Fibroblast of villous mesenchyme (primary cell): Measurements from ENCODE around the gene GGA2. TPM values are rescaled to one million over a fixed set of nuclear protein-coding genes. Genes with fewer than 3 reads are reported as not detected.
"Not testable (repeated sequence)": the region's sequence is repeated elsewhere in the genome, so short reads cannot be mapped to it uniquely, and the experiment has no call there.

Experiments
- DNase-seq: peaks from one replicate; pipeline ENCODE4 v3.0.0-alpha.2; 2010; ENCODE audit warnings: low read depth
- H3K4me3 ChIP-seq: 2 replicates; pipeline ENCODE4 v1.5.1; 2011; ENCODE audit warnings: low read depth, mild to moderate bottlenecking, low read length
- CTCF ChIP-seq: IDR thresholded peaks from 2 replicates; pipeline ENCODE4 v1.5.1; 2012; ENCODE audit warnings: low read depth, mild to moderate bottlenecking, low read length; ENCODE audit not compliant: insufficient read depth
- total RNA-seq: library from RNA; depleted of rRNA; stranded (reverse); fragments of >200 nt; gene quantifications from 2 replicates; pipeline ENCODE4 v1.2.3, GENCODE V29; 2012

GGA2 gene
- total RNA-seq, 1 donor: 24.2 TPM

- peak overlapping the region; percentile 69 for H3K4me3 ChIP-seq
- TF ChIP-seq CTCF: no peak
- no peak for DNase-seq
These were observed 56.8 kb downstream of the GGA2 start for GRCh38 chr16:23453338-23454052.

GRCh38 chr16:23452572-23453337, 57.5 kb downstream of the GGA2 start, which contains the start of gene COG7:
COG7 (minus strand) TSS chr16:23453189; CDS start chr16:23452994, 195 bp downstream.
- peak within 1 kb of the TSS; percentile 69 for H3K4me3 ChIP-seq
- peak; percentile 92 for DNase-seq
- TF ChIP-seq CTCF: no peak

- no peak for TF ChIP-seq CTCF
- DNase-seq: no peak
- peak overlapping the region; percentile 69 for H3K4me3 ChIP-seq
These were observed 58.1 kb downstream of the GGA2 start for GRCh38 chr16:23452221-23452571.

GRCh38 chr16:23448392-23448791, 61.9 kb downstream of the GGA2 start:
- DNase-seq: peak; percentile 34
- H3K4me3 ChIP-seq: no peak overlapping the region
- no peak for TF ChIP-seq CTCF

GRCh38 chr16:23437542-23437941, 72.8 kb downstream of the GGA2 start:
- not testable (repeated sequence) for DNase-seq, H3K4me3 ChIP-seq

- no peak overlapping the region for H3K4me3 ChIP-seq
- TF ChIP-seq CTCF: no peak
- no peak for DNase-seq
These were observed 73.3 kb downstream of the GGA2 start for GRCh38 chr16:23436951-23437350.

- H3K4me3 ChIP-seq: no peak overlapping the region
- TF ChIP-seq CTCF: peak; percentile 90
- peak; percentile 45 for DNase-seq
These were observed 74.8 kb downstream of the GGA2 start for GRCh38 chr16:23435500-23435899.
